Kidney (tissue), 14 donors: ENCODE measurements around the gene TCEA3. TPM values are rescaled to one million over a fixed set of nuclear protein-coding genes. Genes with fewer than 3 reads are reported as not detected.

Experiments used
- DNase-seq, 5 donors: peaks; one replicate each; pipeline ENCODE4 v3.0.0-alpha.2; 2013 to 2020
- FAIRE-seq: peaks from 2 replicates; lab custom pipeline; 2012; peaks lifted over from hg19 to GRCh38; lab: Jason Lieb, UNC
- H3K27ac ChIP-seq, 2 donors: one replicate each; pipeline ENCODE4 v1.7.0; 2013; ENCODE audit warnings: low read depth in 2 of 2, low read length in 2 of 2, inconsistent platforms in 1 of 2
- H3K27me3 ChIP-seq: one replicate; pipeline ENCODE4 v1.7.1; 2013; ENCODE audit warnings: low read length, inconsistent platforms; ENCODE audit not compliant: control insufficient read depth, insufficient read depth
- H3K36me3 ChIP-seq, 3 donors: one replicate each; pipeline versions ENCODE4 v1.7.0 to v1.7.1; 2013; ENCODE audit warnings: low read length in 3 of 3, control low read depth in 1 of 3, inconsistent platforms in 1 of 3; ENCODE audit not compliant: insufficient read depth in 3 of 3, control insufficient read depth in 2 of 3
- H3K4me1 ChIP-seq, 3 donors: one replicate each; pipeline versions ENCODE4 v1.7.0 to v1.7.1; 2013; ENCODE audit warnings: low read length in 3 of 3, inconsistent platforms in 1 of 3, low read depth in 1 of 3; ENCODE audit not compliant: control insufficient read depth in 2 of 3, insufficient read depth in 2 of 3
- H3K4me3 ChIP-seq, 3 donors: one replicate each; pipeline versions ENCODE4 v1.7.0 to v1.8.1; 2013; ENCODE audit warnings: low read length in 3 of 3, control low read depth in 1 of 3, inconsistent platforms in 1 of 3
- H3K9ac ChIP-seq, 3 donors: one replicate each; pipeline versions ENCODE4 v1.7.0 to v1.7.1; 2013; ENCODE audit warnings: low read length in 3 of 3, control low read depth in 1 of 3, inconsistent platforms in 1 of 3
- H3K9me3 ChIP-seq, 3 donors: one replicate each; pipeline versions ENCODE4 v1.7.0 to v1.7.1; 2013; ENCODE audit warnings: low read length in 3 of 3, control low read depth in 1 of 3, inconsistent platforms in 1 of 3; ENCODE audit not compliant: control insufficient read depth in 2 of 3, insufficient read depth in 1 of 3
- CTCF ChIP-seq: IDR thresholded peaks from 3 replicates; pipeline ENCODE4 v1.5.1; 2012; ENCODE audit warnings: mild to moderate bottlenecking, moderate library complexity, borderline replicate concordance; ENCODE audit not compliant: insufficient read depth; ENCODE audit errors: extremely low read depth
- intact Hi-C: fragments of 100-400 bp; cut with DNase I; formaldehyde crosslinking; loops from one replicate; pipeline ENCODE4 v1.11.1; 2022
- polyA plus RNA-seq: library from polyadenylated mRNA; stranded (reverse); fragments of 350-450 nt; fragmentation: Illumina TruSeq; extraction: RNeasy Lipid Tissue Mini Kit (QIAGEN cat#74804); gene quantifications from one replicate; pipeline ENCODE4 v1.2.3, GENCODE V29; 2014; ENCODE audit warnings: low read depth, low replicate concordance; ENCODE audit not compliant: insufficient read depth
- total RNA-seq: library from RNA; stranded (reverse); fragmentation: NEBNext Ultra II Directional; extraction: Animal tissue kit (Norgen Biotek cat#: 25700); gene quantifications from one replicate; pipeline ENCODE4 v1.2.1, GENCODE V29; 2021
- donor health status: control.
- donor health status: control.
- donor health status: control.
- donor health status: control.
- donor health status: control.
- donor health status: DM: yes; HTN: yes; CAD: no.
- donor health status: Normal renal cell carcinoma (clear cell type).

TCEA3 gene
- total and polyA plus RNA-seq, 2 donors from 2014 or later: 46.3 to 93.2 TPM

DNA sequence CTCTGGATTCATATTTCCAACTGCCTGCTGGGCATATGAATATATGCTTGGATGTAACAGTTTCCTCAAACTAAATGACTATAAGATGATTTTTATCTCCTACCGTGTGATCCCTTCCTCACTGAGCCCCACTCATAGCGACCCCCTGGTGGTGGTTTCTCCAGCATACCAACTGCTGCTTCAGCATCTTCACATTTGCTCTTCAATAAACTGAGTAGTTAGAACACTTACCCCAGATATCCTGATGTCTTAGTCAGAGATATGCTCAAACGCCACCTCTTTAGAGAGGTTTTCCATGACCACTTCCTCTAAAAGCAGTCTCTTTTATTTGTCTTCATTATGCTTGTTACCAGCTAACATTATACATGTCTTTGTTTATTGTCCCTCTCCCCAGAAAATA, 70.3 kb downstream of the TCEA3 start:
- Histone ChIP-seq H3K27me3 (no peaks in the 10 kb centered on the region), H3K36me3 (no peaks in the 10 kb centered on the region), H3K9me3 (no peaks in the 10 kb centered on the region), H3K4me3 (no peak overlapping the region), H3K9ac (no peak overlapping the region), H3K27ac (no peak overlapping the region), H3K4me1 (no peaks in the 10 kb centered on the region)
- FAIRE-seq: no peak
- DNase-seq: no peak
- intact Hi-C loops: no loop called here
- no peak for TF ChIP-seq CTCF

DNA sequence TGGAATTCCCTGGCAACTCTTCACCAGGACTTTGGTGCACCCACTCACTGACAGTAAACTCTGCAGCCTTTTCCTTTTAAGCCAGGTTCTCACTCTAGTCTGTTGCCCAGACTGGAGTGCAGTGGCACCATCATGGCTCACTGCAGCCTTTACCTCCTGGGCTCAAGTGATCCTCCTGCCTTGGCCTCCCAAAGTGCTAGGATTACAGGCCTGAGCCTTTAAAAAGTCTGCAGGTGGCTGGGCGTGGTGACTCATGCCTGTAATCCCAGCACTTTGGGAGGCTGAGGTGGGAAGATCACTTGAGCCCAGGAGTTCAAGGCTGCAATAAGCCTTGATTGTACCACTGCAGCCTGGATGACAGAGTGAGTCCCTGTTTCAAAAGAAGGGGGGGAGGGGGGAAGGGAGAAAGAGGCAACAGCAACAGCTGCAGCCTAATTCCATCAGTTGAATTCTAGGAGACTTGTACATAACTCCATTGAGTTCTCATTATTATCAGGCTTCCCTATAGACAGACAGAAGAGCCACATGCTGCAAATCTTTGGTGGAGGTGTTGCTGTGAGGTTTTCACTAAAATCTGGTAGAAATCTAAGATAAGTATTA, 72.4 kb downstream of the TCEA3 start:
- Histone ChIP-seq H3K4me3 (no peak overlapping the region), H3K27me3 (no peaks in the 10 kb centered on the region), H3K27ac (no peak overlapping the region), H3K4me1 (no peaks in the 10 kb centered on the region), H3K9me3 (no peaks in the 10 kb centered on the region), H3K36me3 (no peaks in the 10 kb centered on the region), H3K9ac (no peak overlapping the region)
- intact Hi-C loops: no loop called here
- TF ChIP-seq CTCF: no peak
- DNase-seq: no peak
- FAIRE-seq: no peak

GRCh38 chr1:23345920-23346319, 78.6 kb downstream of the TCEA3 start:
- FAIRE-seq: no peak
- Histone ChIP-seq H3K27ac (no peak overlapping the region), H3K4me3 (no peak overlapping the region), H3K9ac (no peak overlapping the region), H3K4me1 (peaks cover 0 to 17% (median 6%) of the 10 kb centered on the region in 3 donors), H3K36me3 (no peaks in the 10 kb centered on the region), H3K27me3 (no peaks in the 10 kb centered on the region), H3K9me3 (no peaks in the 10 kb centered on the region)
- intact Hi-C loops: no loop called here
- TF ChIP-seq CTCF: no peak
- no peak for DNase-seq
